Activated naive CD4-positive, alpha-beta T cell treated with Interleukin-2 at 50 U/mL for 16 hours (primary cell): ENCODE measurements around the gene MTF1.

Source experiments
- DNase-seq: peaks from one replicate; pipeline ENCODE4 v3.0.0-alpha.2; 2020

The MTF1 gene

GRCh38 chr1:37866491-37866890 is 7.1 kb upstream of the MTF1 start:
- no peak for DNase-seq

GRCh38 chr1:37865348-37866120 is 6.1 kb upstream of the MTF1 start:
- DNase-seq: peak; percentile 42

GRCh38 chr1:37862330-37862729 is 2.9 kb upstream of the MTF1 start:
- no peak for DNase-seq

- DNase-seq: no peak
Measured at GRCh38 chr1:37861151-37861550, 1.8 kb upstream of the MTF1 start.

- no peak for DNase-seq
Measured at GRCh38 chr1:37860346-37860666, 914 bp upstream of the MTF1 start.

GRCh38 chr1:37858931-37859506 is 373 bp downstream of the MTF1 start:
- no peak for DNase-seq

GRCh38 chr1:37854406-37854805 is 5.0 kb downstream of the MTF1 start:
- no peak for DNase-seq

- no peak for DNase-seq
Measured at GRCh38 chr1:37853157-37853556, 6.2 kb downstream of the MTF1 start.

- no peak for DNase-seq
Measured at GRCh38 chr1:37851782-37852210, 7.6 kb downstream of the MTF1 start.

GRCh38 chr1:37851262-37851661 is 8.1 kb downstream of the MTF1 start:
- no peak for DNase-seq

GRCh38 chr1:37850352-37850955 is 8.9 kb downstream of the MTF1 start:
- DNase-seq: no peak

GRCh38 chr1:37849480-37849879 is 9.9 kb downstream of the MTF1 start:
- no peak for DNase-seq

- no peak for DNase-seq
Measured at GRCh38 chr1:37846647-37847339, 12.6 kb downstream of the MTF1 start.

GRCh38 chr1:37845786-37846185 is 13.6 kb downstream of the MTF1 start:
- no peak for DNase-seq

- no peak for DNase-seq
Measured at GRCh38 chr1:37845049-37845646, 14.2 kb downstream of the MTF1 start.

- DNase-seq: no peak
Measured at GRCh38 chr1:37844536-37844935, 14.9 kb downstream of the MTF1 start.

- DNase-seq: no peak
Measured at GRCh38 chr1:37841652-37842051, 17.7 kb downstream of the MTF1 start.

GRCh38 chr1:37840711-37841110 is 18.7 kb downstream of the MTF1 start:
- DNase-seq: no peak

- no peak for DNase-seq
Measured at GRCh38 chr1:37839676-37840075, 19.7 kb downstream of the MTF1 start.

- no peak for DNase-seq
Measured at GRCh38 chr1:37836788-37837187, 22.6 kb downstream of the MTF1 start.

- DNase-seq: no peak
Measured at GRCh38 chr1:37831809-37832208, 27.6 kb downstream of the MTF1 start.

- no peak for DNase-seq
Measured at GRCh38 chr1:37831109-37831508, 28.3 kb downstream of the MTF1 start.

GRCh38 chr1:37828410-37829074 is 30.9 kb downstream of the MTF1 start:
- DNase-seq: no peak
